Mesothelial cell of epicardium (in vitro differentiated cells): ENCODE measurements around the gene ZNF491. TPM values are rescaled to one million over a fixed set of nuclear protein-coding genes. Genes with fewer than 3 reads are reported as not detected.
"Not testable (repeated sequence)": the region's sequence is repeated elsewhere in the genome, so short reads cannot be mapped to it uniquely, and the experiment has no call there.

Source experiments
- DNase-seq, 2 experiments: peaks; one replicate each; pipeline ENCODE4 v3.0.0; 2021; ENCODE audit warnings: low spot score in 2 of 2; ENCODE audit not compliant: unreplicated experiment in 2 of 2
- H3K27ac Mint-ChIP-seq: 2 replicates; pipeline ENCODE4 v1.8.0; 2021; ENCODE audit warnings: mixed read lengths
- H3K27me3 Mint-ChIP-seq: 2 replicates; pipeline ENCODE4 v1.8.0; 2021; ENCODE audit warnings: low read depth, mixed read lengths
- H3K36me3 Mint-ChIP-seq: 2 replicates; pipeline ENCODE4 v1.8.0; 2021; ENCODE audit warnings: mixed read lengths
- H3K4me1 Mint-ChIP-seq: 2 replicates; pipeline ENCODE4 v1.8.0; 2021; ENCODE audit warnings: mixed read lengths
- H3K4me3 Mint-ChIP-seq: 2 replicates; pipeline ENCODE4 v1.8.0; 2021; ENCODE audit warnings: mild to moderate bottlenecking, moderate library complexity, mixed read lengths
- H3K9me3 Mint-ChIP-seq: 2 replicates; pipeline ENCODE4 v1.8.0; 2021; ENCODE audit warnings: mixed read lengths
- total RNA-seq: library from RNA; stranded (reverse); gene quantifications from 3 replicates; pipeline ENCODE4 v1.2.1, GENCODE V29; 2021
- TF ChIP-seq, protein P1 (sequence below): fragments of 200-600 bp; sonication (generic); IDR thresholded peaks from one replicate; pipeline ENCODE4 v1.5.0; 2021; ENCODE audit warnings: antibody characterized with exemption; ENCODE audit not compliant: unreplicated experiment

The ZNF491 gene
- total RNA-seq, 1 donor from 2014 or later = 6.1 TPM

- H3K9me3 Mint-ChIP-seq = peaks cover 73% of the 10 kb centered on the region
- no peaks in the 10 kb centered on the region for H3K27me3 Mint-ChIP-seq
- H3K4me1 Mint-ChIP-seq = no peaks in the 10 kb centered on the region
- TF ChIP-seq, protein P1, sequence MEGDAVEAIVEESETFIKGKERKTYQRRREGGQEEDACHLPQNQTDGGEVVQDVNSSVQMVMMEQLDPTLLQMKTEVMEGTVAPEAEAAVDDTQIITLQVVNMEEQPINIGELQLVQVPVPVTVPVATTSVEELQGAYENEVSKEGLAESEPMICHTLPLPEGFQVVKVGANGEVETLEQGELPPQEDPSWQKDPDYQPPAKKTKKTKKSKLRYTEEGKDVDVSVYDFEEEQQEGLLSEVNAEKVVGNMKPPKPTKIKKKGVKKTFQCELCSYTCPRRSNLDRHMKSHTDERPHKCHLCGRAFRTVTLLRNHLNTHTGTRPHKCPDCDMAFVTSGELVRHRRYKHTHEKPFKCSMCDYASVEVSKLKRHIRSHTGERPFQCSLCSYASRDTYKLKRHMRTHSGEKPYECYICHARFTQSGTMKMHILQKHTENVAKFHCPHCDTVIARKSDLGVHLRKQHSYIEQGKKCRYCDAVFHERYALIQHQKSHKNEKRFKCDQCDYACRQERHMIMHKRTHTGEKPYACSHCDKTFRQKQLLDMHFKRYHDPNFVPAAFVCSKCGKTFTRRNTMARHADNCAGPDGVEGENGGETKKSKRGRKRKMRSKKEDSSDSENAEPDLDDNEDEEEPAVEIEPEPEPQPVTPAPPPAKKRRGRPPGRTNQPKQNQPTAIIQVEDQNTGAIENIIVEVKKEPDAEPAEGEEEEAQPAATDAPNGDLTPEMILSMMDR = no peak
- no peak overlapping the region for H3K4me3 Mint-ChIP-seq
- peaks cover 85% of the 10 kb centered on the region for H3K36me3 Mint-ChIP-seq
- H3K27ac Mint-ChIP-seq = no peak overlapping the region
- DNase-seq = no peak
Measured at GRCh38 chr19:11832253-11832912, 34.1 kb downstream of the ZNF491 start.

DNA sequence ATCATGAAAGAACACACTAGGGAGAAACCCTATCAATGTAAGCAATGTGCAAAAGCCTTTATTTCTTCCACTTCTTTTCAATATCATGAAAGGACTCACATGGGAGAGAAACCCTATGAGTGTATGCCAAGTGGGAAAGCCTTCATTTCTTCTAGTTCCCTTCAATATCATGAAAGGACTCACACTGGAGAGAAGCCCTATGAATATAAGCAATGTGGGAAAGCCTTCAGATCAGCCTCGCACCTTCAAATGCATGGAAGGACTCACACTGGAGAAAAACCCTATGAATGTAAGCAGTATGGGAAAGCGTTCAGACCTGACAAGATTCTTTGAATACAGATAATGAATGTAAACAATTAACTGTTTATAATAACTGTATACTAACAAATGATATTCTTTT, 35.2 kb downstream of the ZNF491 start:
- TF ChIP-seq, protein P1 = no peak
- H3K27me3 Mint-ChIP-seq = no peaks in the 10 kb centered on the region
- peaks cover 67% of the 10 kb centered on the region for H3K9me3 Mint-ChIP-seq
- no peak overlapping the region for H3K4me3 Mint-ChIP-seq
- no peak for DNase-seq
- H3K27ac Mint-ChIP-seq = no peak overlapping the region
- peaks cover 75% of the 10 kb centered on the region for H3K36me3 Mint-ChIP-seq
- H3K4me1 Mint-ChIP-seq = no peaks in the 10 kb centered on the region

GRCh38 chr19:11835626-11836066, 37.3 kb downstream of the ZNF491 start:
- H3K27me3 Mint-ChIP-seq, H3K4me1 Mint-ChIP-seq, H3K27ac Mint-ChIP-seq, H3K4me3 Mint-ChIP-seq, DNase-seq: not testable (repeated sequence)
- H3K36me3 Mint-ChIP-seq = peaks cover 55% of the 10 kb centered on the region
- peaks cover 63% of the 10 kb centered on the region for H3K9me3 Mint-ChIP-seq

DNA sequence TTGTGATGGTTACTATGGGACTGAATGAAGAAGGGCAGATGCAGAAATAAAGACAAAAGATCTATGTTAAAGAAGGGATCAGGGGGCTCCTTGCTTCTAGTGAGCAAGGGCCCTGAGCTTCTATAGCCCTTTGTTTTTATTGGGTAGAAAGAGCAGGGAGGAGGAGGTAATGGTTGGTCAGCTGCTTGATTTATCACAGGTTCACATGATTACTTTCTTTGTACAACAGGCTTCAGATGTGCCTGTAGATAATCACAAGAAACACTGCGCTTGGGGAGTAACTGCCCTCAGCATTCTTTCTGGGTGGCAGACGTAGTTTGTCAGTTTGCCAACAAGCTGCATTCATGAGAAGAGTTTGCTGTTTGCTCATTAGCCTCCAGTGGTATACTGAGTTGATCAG, 45.4 kb downstream of the ZNF491 start:
- no peak for DNase-seq
- no peak overlapping the region for H3K27ac Mint-ChIP-seq
- TF ChIP-seq, protein P1 = no peak
- H3K36me3 Mint-ChIP-seq = peaks cover 5% of the 10 kb centered on the region
- no peak overlapping the region for H3K4me3 Mint-ChIP-seq
- H3K9me3 Mint-ChIP-seq = peaks cover 26% of the 10 kb centered on the region
- H3K27me3 Mint-ChIP-seq = no peaks in the 10 kb centered on the region
- H3K4me1 Mint-ChIP-seq = no peaks in the 10 kb centered on the region

DNA sequence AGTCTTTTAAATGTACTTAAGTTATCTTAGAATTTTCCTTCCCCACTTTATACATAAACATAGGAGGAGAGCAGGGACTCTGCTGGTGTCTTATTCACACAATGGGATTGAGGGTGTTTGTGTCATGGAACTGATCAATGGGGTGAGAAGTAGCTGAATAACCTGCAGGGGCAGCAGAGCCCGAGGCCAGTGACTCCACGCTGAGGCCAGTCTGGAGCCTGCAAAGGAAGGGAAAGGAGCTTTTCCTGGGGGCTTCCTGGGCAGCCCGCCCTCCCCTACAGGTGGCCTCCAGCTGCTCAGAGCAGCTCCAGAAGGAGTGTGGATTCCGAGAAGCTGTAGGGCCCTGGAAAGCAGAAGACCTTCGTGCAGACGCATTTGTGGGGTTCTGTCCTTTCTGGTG, 49.3 kb downstream of the ZNF491 start:
- H3K4me1 Mint-ChIP-seq, H3K4me3 Mint-ChIP-seq, DNase-seq, H3K27me3 Mint-ChIP-seq, H3K27ac Mint-ChIP-seq, H3K36me3 Mint-ChIP-seq: not testable (repeated sequence)
- peaks cover 16% of the 10 kb centered on the region for H3K9me3 Mint-ChIP-seq

- no peaks in the 10 kb centered on the region for H3K27me3 Mint-ChIP-seq
- H3K9me3 Mint-ChIP-seq = peaks cover 14% of the 10 kb centered on the region
- H3K27ac Mint-ChIP-seq = no peak overlapping the region
- H3K4me3 Mint-ChIP-seq = peak overlapping the region; percentile 69
- peaks cover 7% of the 10 kb centered on the region for H3K4me1 Mint-ChIP-seq
- DNase-seq = no peak
- H3K36me3 Mint-ChIP-seq = peaks cover 9% of the 10 kb centered on the region
- TF ChIP-seq, protein P1 = no peak
Measured at GRCh38 chr19:11848200-11848593, 49.9 kb downstream of the ZNF491 start.
